Measurements from ENCODE around the gene CCDC102B.

CCDC102B gene

DNA sequence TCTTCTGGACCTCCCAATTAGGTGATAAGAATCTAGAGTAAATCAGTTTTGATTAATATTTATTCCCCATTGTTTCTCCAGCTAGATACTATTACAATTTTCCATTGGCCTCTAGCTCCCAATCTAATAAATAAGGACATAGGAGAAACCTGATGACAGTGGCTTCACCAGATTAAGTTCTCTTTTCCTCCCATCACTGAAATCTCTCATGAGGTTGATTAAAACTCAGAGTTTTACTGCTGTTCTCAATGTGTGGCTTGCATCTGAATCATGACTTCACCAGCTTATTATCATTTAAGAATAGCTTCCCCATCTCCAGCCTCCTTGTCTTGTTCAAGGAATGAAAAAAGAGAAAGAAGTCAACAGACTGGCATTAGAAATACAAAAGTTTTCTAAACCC lies 3.9 kb upstream of the CCDC102B start:
- Mint-ChIP-seq H3K27me3 (no peaks in the 10 kb centered on the region), H3K4me1 (no peaks in the 10 kb centered on the region), H3K36me3 (no peaks in the 10 kb centered on the region), H3K27ac (no peak overlapping the region), H3K9me3 (no peaks in the 10 kb centered on the region), H3K4me3 (no peak overlapping the region)
- CTCF ChIA-PET = no interaction called here
- DNase-seq = no peak

DNA sequence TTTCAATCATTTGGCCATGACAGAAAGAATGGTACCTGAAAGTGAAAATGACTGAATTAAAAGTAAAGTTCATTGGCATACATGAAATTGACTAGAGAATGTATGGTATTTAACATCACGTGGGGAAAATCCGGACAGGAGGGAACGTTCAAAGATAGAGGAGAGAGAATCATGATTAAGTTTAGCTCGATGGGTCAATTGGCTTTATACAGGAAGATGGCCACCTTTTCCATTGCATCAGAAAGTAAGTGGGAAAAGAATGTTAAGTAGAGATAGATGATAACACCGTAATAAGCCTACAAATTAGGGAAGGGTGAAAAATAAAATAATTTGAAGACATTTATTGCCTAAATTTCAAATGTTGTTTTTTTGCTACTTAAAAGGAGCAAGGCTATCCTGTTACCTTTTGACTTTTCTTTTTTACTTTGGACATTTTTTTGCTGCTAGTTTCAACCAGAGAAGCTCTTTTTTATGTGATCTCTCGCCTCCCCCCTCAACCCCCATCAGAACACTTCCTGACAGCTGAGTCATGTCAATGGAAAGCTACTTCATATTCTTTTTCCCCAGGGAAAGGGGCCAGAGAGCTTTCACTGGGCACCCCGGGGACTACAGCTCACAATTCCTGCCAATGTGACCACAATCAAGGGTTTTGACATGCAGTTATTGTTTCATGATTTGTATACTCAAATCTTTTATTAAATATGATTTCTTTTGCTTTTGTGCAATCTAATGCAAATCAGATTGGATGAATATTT lies 767 bp upstream of the CCDC102B start:
- no peak for DNase-seq
- Mint-ChIP-seq H3K27ac (no peak overlapping the region), H3K9me3 (no peaks in the 10 kb centered on the region), H3K36me3 (no peaks in the 10 kb centered on the region), H3K27me3 (no peaks in the 10 kb centered on the region), H3K4me1 (no peaks in the 10 kb centered on the region), H3K4me3 (no peak overlapping the region)
- CTCF ChIA-PET = no interaction called here

- H3K4me1 Mint-ChIP-seq = no peaks in the 10 kb centered on the region
- H3K4me3 Mint-ChIP-seq = no peak overlapping the region
- no peak overlapping the region for H3K27ac Mint-ChIP-seq
- CTCF ChIA-PET = no interaction called here
- H3K27me3 Mint-ChIP-seq = no peaks in the 10 kb centered on the region
- H3K9me3 Mint-ChIP-seq = no peaks in the 10 kb centered on the region
- DNase-seq = no peak
- no peaks in the 10 kb centered on the region for H3K36me3 Mint-ChIP-seq
Observed at GRCh38 chr18:68800075-68800474, 2.2 kb downstream of the CCDC102B start.

GRCh38 chr18:68803356-68803755 lies 5.5 kb downstream of the CCDC102B start:
- no peaks in the 10 kb centered on the region for H3K9me3 Mint-ChIP-seq
- no peaks in the 10 kb centered on the region for H3K4me1 Mint-ChIP-seq
- no peaks in the 10 kb centered on the region for H3K27me3 Mint-ChIP-seq
- no peak overlapping the region for H3K4me3 Mint-ChIP-seq
- CTCF ChIA-PET = no interaction called here
- no peaks in the 10 kb centered on the region for H3K36me3 Mint-ChIP-seq
- H3K27ac Mint-ChIP-seq = no peak overlapping the region
- DNase-seq = no peak

DNA sequence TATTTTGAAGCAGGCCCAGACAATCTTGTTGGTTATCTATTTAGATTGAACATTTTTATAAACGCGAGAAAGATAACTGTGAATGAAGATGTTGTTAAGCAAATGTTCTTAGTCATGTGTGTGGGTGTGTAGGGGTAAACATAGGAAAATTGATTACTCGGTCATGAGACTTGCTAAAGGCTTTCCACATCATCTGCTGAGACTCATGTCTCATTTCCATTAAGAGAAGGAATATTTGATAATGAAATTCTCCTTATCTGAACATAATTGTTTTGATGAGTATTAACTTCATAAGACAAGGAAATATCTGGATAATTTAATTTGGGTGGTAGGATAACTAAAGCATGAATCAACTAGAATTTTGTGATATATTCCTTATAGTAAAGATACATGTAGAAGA lies 19.7 kb downstream of the CCDC102B start:
- Mint-ChIP-seq H3K4me3 (no peak overlapping the region), H3K36me3 (no peaks in the 10 kb centered on the region), H3K27me3 (no peaks in the 10 kb centered on the region), H3K4me1 (no peaks in the 10 kb centered on the region), H3K27ac (no peak overlapping the region), H3K9me3 (no peaks in the 10 kb centered on the region)
- CTCF ChIA-PET = no interaction called here
- DNase-seq = no peak

DNA sequence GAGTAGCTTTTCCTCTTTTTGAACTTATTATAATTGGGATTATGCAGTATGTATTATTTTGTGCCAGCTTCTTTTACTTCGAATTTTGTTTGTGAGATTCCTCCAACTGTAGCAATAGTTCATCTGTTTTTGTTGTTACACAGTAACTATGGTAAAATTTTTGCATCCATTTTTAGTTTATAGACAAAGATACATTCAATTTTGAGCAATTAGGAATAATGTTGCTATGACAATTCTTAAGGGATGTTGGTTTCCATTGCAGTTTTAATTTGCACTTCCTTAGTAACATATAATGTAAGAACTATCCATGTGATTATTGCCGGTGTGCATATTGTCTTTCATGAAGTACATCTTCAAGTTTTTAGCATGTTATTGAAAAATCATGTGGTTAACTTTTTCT lies 20.7 kb downstream of the CCDC102B start:
- Mint-ChIP-seq H3K36me3 (no peaks in the 10 kb centered on the region), H3K4me3 (no peak overlapping the region), H3K27ac (no peak overlapping the region), H3K27me3 (no peaks in the 10 kb centered on the region), H3K4me1 (no peaks in the 10 kb centered on the region), H3K9me3 (no peaks in the 10 kb centered on the region)
- no peak for DNase-seq
- CTCF ChIA-PET = no interaction called here

DNA sequence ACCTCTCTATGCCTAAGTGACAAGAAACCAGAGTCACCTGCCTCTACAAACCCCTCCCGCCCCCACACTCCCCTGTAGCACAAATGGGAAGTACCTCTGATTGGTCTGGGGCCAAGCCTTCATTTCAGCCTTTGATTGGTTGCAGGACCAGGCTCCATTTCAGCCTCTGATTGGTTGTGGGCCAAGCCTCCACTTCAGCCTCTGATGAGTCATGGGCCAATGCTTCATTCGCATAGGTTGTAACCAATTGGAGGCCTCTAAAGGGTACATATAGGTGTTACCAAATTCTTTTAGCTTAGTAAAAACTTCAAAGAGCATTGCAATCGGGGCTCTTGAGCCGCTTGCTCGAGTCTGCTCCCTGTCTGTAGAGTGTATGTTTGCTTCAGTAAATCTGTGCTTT lies 25.0 kb downstream of the CCDC102B start:
- H3K27me3 Mint-ChIP-seq = no peaks in the 10 kb centered on the region
- no peak overlapping the region for H3K27ac Mint-ChIP-seq
- no peaks in the 10 kb centered on the region for H3K4me1 Mint-ChIP-seq
- no peaks in the 10 kb centered on the region for H3K36me3 Mint-ChIP-seq
- no peaks in the 10 kb centered on the region for H3K9me3 Mint-ChIP-seq
- no peak overlapping the region for H3K4me3 Mint-ChIP-seq
- CTCF ChIA-PET = no interaction called here
- no peak for DNase-seq

DNA sequence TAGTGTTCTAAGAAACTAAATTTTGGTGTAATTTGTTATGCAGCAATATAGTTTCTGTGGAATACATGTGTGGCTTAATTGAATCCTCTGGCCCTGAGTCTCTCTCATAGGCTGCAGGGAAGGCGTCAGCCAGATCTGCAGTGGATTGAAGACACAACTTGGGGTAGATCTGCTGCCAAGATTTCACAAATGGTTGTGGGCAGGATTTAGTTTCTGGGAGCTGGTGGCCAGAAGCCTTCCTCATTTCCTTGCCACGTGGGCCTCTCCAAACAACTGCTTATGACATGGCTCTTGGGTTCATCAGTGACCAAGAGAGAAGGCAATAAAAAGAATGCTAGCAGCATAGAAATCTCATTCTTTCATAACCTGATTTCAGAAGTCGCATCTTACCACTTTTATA lies 28.2 kb downstream of the CCDC102B start:
- H3K9me3 Mint-ChIP-seq = no peaks in the 10 kb centered on the region
- no peaks in the 10 kb centered on the region for H3K36me3 Mint-ChIP-seq
- no peak overlapping the region for H3K27ac Mint-ChIP-seq
- no peak overlapping the region for H3K4me3 Mint-ChIP-seq
- CTCF ChIA-PET = no interaction called here
- DNase-seq = no peak
- H3K27me3 Mint-ChIP-seq = no peaks in the 10 kb centered on the region
- H3K4me1 Mint-ChIP-seq = no peaks in the 10 kb centered on the region

- Mint-ChIP-seq H3K27ac (no peak overlapping the region), H3K4me1 (no peaks in the 10 kb centered on the region)
- CTCF ChIA-PET = no interaction called here
Observed at GRCh38 chr18:68830256-68831045, 32.6 kb downstream of the CCDC102B start.

DNA sequence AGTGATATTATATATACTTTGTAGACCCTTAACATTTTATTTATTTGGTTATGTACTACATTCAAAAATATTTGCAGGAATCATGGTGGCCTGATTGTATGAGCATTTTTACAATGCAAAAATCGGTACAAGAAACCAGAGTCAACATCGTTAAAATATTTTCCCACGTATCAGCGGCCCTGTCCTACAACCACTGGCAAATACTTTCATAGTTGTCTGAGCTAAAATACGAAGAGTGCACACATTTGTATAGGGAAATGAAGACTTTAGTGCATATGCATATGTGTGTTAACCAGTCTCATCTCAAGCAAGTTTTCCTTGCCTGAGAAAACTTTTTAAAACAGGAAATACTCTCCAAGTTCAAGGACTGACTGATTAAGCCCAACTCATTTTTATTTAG lies 35.9 kb downstream of the CCDC102B start:
- DNase-seq = no peak
- CTCF ChIA-PET = no interaction called here
- Mint-ChIP-seq H3K27me3 (no peaks in the 10 kb centered on the region), H3K4me3 (no peak overlapping the region), H3K27ac (no peak overlapping the region), H3K9me3 (no peaks in the 10 kb centered on the region), H3K36me3 (no peaks in the 10 kb centered on the region), H3K4me1 (no peaks in the 10 kb centered on the region)

More at GRCh38 chr18:68830256-68831045, 32.6 kb downstream of the CCDC102B start:
- no peak for DNase-seq
- no peaks in the 10 kb centered on the region for H3K27me3 Mint-ChIP-seq
- no peaks in the 10 kb centered on the region for H3K9me3 Mint-ChIP-seq
- no peaks in the 10 kb centered on the region for H3K36me3 Mint-ChIP-seq
- no peak overlapping the region for H3K4me3 Mint-ChIP-seq

GRCh38 chr18:68837665-68838451 lies 40.0 kb downstream of the CCDC102B start:
- no peak for DNase-seq
- no peak overlapping the region for H3K27ac Mint-ChIP-seq

DNA sequence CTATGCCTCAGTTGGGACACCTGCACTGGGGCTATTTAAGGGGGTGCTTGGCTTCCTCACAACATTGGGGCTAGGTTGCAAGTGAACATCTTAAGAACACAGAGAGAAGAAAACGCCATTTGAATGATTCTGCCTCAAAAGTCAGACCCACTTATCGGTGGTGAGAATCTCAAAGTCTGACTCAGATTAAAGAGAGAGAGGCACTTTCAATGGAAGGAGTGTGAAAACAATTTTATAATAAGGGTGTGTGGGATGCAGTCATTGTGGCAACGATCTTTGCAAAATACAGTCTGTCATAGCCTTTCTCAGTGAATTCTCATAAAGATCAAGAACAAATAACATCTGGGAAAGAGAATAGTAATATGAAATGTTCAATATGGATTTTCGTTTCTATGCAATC lies 41.8 kb downstream of the CCDC102B start:
- CTCF ChIA-PET = no interaction called here
- no peaks in the 10 kb centered on the region for H3K27me3 Mint-ChIP-seq
- no peaks in the 10 kb centered on the region for H3K9me3 Mint-ChIP-seq
- H3K4me1 Mint-ChIP-seq = no peaks in the 10 kb centered on the region
- no peak for DNase-seq
- no peak overlapping the region for H3K27ac Mint-ChIP-seq
- H3K4me3 Mint-ChIP-seq = no peak overlapping the region
- no peaks in the 10 kb centered on the region for H3K36me3 Mint-ChIP-seq

More at GRCh38 chr18:68837665-68838451, 40.0 kb downstream of the CCDC102B start:
- Mint-ChIP-seq H3K4me1 (no peaks in the 10 kb centered on the region), H3K9me3 (no peaks in the 10 kb centered on the region), H3K36me3 (no peaks in the 10 kb centered on the region), H3K27me3 (no peaks in the 10 kb centered on the region), H3K4me3 (no peak overlapping the region)
- CTCF ChIA-PET = no interaction called here

DNA sequence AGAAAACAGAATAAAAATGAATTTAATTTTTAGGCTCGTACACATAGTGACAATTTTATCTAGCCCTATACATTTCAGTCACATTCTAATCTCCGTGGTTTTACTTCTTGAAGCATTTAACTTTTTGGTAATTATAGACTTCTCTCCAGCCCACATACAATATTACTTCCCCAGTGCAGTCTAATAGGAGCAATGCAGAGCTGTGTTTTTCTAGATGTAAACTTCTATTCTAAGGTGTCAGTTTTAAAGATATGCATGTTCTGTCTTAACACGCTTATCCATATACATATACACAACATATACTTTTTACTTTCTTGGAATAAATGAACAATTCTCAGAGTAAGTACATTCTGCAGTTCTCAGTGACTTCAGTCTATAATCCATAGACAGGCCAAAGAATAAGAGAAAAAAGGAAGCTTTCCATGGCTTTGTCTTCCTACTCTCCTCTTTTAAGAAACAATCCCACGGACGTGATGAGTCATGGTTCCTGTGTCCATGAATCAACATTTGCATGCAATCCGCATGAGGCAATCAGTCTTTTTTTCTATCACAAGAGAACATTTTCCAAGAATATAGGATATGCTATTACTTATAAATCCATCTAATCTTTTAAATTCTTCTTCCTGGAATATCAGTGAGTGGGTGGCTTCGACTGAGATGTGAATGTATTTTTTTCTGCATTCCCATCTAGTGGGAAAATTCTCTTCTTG lies 42.8 kb downstream of the CCDC102B start:
- CTCF ChIA-PET = no interaction called here
- Mint-ChIP-seq H3K4me1 (no peaks in the 10 kb centered on the region), H3K27me3 (no peaks in the 10 kb centered on the region), H3K36me3 (no peaks in the 10 kb centered on the region), H3K4me3 (no peak overlapping the region), H3K9me3 (no peaks in the 10 kb centered on the region), H3K27ac (no peak overlapping the region)
- no peak for DNase-seq

DNA sequence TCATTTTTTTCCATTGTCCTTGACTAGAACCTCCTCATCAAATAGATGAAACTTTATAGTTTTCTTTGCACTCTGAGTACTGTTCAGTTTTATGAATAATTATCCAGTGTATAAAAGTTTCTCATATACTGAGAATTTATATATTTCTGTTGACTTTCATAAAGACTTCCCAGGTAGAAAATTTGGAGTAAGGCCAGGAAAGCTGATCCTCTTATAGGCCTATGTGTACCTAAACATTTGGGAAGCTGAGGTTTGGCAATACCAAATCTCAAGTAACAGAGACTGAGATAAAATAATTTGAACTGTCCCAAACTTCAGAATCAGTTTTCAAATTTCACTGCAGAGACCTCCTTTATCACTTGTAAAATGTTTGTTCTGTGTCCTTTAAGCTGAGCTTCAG lies 43.4 kb downstream of the CCDC102B start:
- Mint-ChIP-seq H3K27ac (no peak overlapping the region), H3K36me3 (no peaks in the 10 kb centered on the region), H3K4me3 (no peak overlapping the region), H3K27me3 (no peaks in the 10 kb centered on the region), H3K9me3 (no peaks in the 10 kb centered on the region), H3K4me1 (no peaks in the 10 kb centered on the region)
- DNase-seq = no peak
- CTCF ChIA-PET = interaction anchor here (0.6 kb wide), 1 partner anchor 918 kb away, joined by 3 read pairs; no protein-coding TSS in a partner anchor
